ENCODE data around the gene AGXT.

DNA sequence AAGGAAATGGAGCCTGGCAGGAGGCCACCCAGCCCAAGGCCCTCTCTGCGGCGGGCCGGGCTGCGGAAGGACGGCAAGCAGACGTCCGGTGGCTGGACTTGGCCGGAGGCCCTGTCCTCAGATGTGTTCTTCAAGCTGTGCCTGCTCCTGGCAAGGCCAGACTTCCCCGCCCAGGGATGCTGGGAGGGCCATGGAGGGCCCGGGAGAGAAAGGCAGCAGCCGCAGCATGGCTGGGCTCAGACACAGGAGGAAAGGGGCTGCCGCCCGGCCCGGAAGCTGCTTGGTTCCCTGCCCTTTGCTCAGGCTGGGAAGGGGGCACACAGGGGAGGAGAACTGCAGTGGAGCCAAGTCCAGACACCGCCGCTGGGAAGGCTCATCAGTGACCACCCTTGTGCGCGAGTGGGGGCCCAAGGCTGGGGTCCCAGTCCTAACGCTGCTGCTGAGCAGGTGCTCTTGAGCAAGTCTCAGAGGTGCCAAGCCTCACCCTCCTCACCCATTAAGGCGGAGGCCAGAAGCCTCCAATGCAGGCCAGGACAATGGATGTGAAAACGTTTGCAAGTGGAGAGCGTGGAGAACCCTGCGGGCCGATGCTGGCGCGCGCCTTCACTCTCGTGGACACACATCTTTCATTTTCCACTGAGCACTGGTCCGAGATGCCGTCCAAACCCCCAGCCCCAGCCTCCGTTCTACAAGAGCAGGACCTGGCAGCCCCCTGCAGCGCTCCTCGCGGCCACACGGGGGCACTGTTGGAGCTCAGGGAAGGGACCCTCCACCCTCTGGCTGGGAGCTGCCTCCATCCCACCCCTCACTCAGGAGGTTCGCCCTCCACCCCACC is 45.4 kb downstream of the AGXT start:
- no peak for TF ChIP-seq POLR2A (IDR thresholded peaks at IDR 0.05)
- TF ChIP-seq, protein P1, sequence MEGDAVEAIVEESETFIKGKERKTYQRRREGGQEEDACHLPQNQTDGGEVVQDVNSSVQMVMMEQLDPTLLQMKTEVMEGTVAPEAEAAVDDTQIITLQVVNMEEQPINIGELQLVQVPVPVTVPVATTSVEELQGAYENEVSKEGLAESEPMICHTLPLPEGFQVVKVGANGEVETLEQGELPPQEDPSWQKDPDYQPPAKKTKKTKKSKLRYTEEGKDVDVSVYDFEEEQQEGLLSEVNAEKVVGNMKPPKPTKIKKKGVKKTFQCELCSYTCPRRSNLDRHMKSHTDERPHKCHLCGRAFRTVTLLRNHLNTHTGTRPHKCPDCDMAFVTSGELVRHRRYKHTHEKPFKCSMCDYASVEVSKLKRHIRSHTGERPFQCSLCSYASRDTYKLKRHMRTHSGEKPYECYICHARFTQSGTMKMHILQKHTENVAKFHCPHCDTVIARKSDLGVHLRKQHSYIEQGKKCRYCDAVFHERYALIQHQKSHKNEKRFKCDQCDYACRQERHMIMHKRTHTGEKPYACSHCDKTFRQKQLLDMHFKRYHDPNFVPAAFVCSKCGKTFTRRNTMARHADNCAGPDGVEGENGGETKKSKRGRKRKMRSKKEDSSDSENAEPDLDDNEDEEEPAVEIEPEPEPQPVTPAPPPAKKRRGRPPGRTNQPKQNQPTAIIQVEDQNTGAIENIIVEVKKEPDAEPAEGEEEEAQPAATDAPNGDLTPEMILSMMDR (IDR thresholded peaks at IDR 0.05), result peak; percentile 70 to 91 (median 86)

Data from right lobe of liver (tissue), 4 donors.